Suprapubic skin (tissue), 4 donors: ENCODE data around the gene CDC20. TPM values are rescaled to one million over a fixed set of nuclear protein-coding genes. Genes with fewer than 3 reads are reported as not detected.

Experiments
- DNase-seq, 2 donors: peaks; one replicate each; pipeline ENCODE4 v3.0.0-alpha.2; 2019; ENCODE audit warnings: low spot score in 2 of 2
- H3K27ac ChIP-seq: fragments of 200-600 bp; sonication (generic); one replicate; pipeline ENCODE4 v1.5.1; 2019
- H3K27me3 ChIP-seq: fragments of 200-600 bp; sonication (generic); one replicate; pipeline ENCODE4 v1.5.1; 2019
- H3K36me3 ChIP-seq: fragments of 200-600 bp; sonication (generic); one replicate; pipeline ENCODE4 v1.5.1; 2019
- H3K4me1 ChIP-seq: fragments of 200-600 bp; sonication (generic); one replicate; pipeline ENCODE4 v1.5.1; 2019
- H3K4me3 ChIP-seq: fragments of 200-600 bp; sonication (generic); one replicate; pipeline ENCODE4 v1.5.1; 2019; ENCODE audit warnings: mild to moderate bottlenecking
- H3K9me3 ChIP-seq: fragments of 200-600 bp; sonication (generic); one replicate; pipeline ENCODE4 v1.5.1; 2019
- EP300 ChIP-seq: sonication (generic); formaldehyde crosslinking; IDR thresholded peaks from one replicate; pipeline ENCODE4 v1.6.1; 2017; ENCODE audit warnings: antibody characterized with exemption
- POLR2A ChIP-seq, 2 donors: fragments of 450-650 bp; IDR thresholded peaks; one replicate each; pipeline ENCODE4 v1.6.1; 2017; ENCODE audit warnings: antibody characterized with exemption in 2 of 2, mild to moderate bottlenecking in 2 of 2, moderate library complexity in 2 of 2
- POLR2AphosphoS5 ChIP-seq, 3 donors: sonication (generic); formaldehyde crosslinking; IDR thresholded peaks; one replicate each; pipeline ENCODE4 v1.6.1; 2017; ENCODE audit warnings: antibody characterized with exemption in 3 of 3
- WGBS: methylation state at CpG from one replicate; pipeline ENCODE4 v1.1.5; 2018; 5-methylcytosine and 5-hydroxymethylcytosine counted together
- total RNA-seq, 4 donors: library from RNA; depleted of rRNA; stranded (reverse); fragments of >200 nt; gene quantifications; one replicate each; pipeline ENCODE4 v1.1.0, GENCODE V29; 2016
- TF ChIP-seq, protein P1 (sequence below), 2 donors: fragments of 200-600 bp in 1 of 2; fragments of 450-650 bp in 1 of 2; sonication (generic) in 1 of 2; IDR thresholded peaks; one replicate each; pipeline ENCODE4 v1.5.1; 2016 to 2019; ENCODE audit warnings: antibody characterized with exemption in 2 of 2, mild to moderate bottlenecking in 1 of 2, moderate library complexity in 1 of 2

CDC20 gene
- total RNA-seq, 4 donors from 2014 or later = 5.8 to 11.6 (median 7.8) TPM

DNA sequence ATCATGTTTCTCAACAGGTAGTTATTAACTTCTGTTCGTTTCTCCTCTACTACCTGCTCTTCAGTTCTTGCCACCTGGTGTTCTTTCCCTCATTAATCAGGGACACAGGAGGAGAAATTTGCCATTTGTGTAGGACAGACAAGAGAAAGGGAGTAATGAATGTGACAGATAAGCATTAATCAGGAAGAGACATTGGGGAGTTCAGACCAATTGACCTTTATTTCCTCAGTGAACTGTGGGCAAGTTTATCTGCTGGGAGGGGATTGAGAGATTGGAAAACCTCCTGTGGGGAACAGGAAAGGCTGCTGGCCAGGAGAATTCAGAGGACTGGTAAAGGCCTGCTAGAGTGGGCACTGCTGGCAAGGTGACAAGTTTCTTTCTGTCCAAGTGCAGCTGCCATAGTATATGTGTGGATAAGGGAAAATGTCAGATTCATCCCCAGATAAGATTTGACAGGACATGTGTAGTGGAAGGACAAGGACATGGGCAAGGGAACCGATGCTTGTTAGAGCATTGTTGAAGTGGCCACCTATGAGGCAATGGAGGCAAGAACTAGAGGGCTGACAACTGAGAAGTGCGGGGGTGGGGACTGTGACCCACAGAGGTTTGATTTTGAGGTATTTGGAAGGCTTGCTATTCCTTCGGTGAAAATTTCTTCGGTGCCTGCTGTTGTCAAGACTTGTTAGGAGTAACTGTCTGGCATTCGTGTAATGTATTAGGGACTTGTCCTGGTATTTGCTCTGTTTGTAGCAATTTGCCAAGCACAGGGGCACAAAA, 43.5 kb downstream of the CDC20 start:
- Histone ChIP-seq H3K27me3 (no peaks in the 10 kb centered on the region), H3K36me3 (peaks cover 44% of the 10 kb centered on the region), H3K27ac (no peak overlapping the region), H3K4me3 (no peak overlapping the region), H3K9me3 (no peaks in the 10 kb centered on the region), H3K4me1 (no peaks in the 10 kb centered on the region)
- WGBS = 79% methylated on average over 6 of the region's 6 CpGs
- DNase-seq = no peak
- TF ChIP-seq EP300 = no peak
- no peak for TF ChIP-seq POLR2A (IDR thresholded peaks at IDR 0.05)
- TF ChIP-seq, protein P1, sequence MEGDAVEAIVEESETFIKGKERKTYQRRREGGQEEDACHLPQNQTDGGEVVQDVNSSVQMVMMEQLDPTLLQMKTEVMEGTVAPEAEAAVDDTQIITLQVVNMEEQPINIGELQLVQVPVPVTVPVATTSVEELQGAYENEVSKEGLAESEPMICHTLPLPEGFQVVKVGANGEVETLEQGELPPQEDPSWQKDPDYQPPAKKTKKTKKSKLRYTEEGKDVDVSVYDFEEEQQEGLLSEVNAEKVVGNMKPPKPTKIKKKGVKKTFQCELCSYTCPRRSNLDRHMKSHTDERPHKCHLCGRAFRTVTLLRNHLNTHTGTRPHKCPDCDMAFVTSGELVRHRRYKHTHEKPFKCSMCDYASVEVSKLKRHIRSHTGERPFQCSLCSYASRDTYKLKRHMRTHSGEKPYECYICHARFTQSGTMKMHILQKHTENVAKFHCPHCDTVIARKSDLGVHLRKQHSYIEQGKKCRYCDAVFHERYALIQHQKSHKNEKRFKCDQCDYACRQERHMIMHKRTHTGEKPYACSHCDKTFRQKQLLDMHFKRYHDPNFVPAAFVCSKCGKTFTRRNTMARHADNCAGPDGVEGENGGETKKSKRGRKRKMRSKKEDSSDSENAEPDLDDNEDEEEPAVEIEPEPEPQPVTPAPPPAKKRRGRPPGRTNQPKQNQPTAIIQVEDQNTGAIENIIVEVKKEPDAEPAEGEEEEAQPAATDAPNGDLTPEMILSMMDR (IDR thresholded peaks at IDR 0.05) = no peak
- TF ChIP-seq POLR2AphosphoS5 (IDR thresholded peaks at IDR 0.05) = no peak

DNA sequence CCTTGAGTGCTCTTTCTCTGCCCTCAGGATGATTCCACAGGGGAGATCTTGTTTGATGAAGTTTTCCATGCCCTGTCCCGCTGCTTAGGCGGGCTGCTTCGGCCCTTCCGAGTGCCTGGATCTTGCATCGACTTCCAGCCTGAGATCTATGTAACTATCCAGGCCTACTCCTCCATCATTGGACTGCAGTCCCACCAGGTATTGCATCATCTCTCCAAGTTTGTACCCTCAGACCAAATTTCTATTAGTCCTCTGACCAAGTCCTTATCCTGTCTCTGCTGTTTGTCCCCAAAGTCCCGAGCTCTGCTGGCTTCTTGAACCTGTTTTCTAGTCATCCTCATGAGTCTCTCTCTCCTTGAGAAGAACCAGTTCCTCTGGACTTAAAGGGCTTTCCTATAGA, 45.6 kb downstream of the CDC20 start:
- H3K36me3 ChIP-seq = peaks cover 62% of the 10 kb centered on the region
- 98% methylated on average over 6 of the region's 6 CpGs for WGBS
- no peak for TF ChIP-seq EP300
- TF ChIP-seq, protein P1 (IDR thresholded peaks at IDR 0.05) = no peak
- no peak for TF ChIP-seq POLR2A (IDR thresholded peaks at IDR 0.05)
- no peak for TF ChIP-seq POLR2AphosphoS5 (IDR thresholded peaks at IDR 0.05)

DNA sequence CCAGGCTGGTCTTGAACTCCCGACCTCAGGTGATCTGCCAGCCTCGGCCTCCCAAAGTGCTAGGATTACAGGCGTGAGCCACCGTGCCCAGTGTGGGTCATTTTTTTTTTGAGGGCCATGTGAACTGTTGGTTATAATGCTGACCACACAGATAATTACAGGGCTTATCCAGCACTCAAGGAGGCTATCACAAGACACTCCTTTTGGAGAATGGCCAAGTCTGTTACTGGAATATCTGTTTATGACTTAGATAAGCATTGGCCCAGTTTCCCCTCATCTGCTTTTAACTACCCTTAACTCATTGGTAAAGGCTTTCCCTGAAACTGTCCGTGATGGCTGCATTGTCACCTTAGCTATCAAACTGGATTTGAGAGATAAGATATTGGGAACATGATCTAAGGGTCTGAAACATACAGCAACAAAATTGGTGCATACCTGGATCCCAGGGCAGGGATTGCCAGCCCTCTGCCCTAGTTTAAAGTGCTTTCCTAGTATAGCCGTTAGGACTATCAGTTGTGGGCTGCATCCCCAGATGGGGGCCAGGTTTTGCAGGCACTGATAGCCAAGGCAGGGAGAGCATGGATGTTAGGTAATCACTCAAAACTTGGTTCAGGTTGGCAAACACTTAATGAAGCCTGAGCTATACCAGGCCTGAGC, 46.6 kb downstream of the CDC20 start:
- H3K4me1 ChIP-seq = no peaks in the 10 kb centered on the region
- H3K4me3 ChIP-seq = no peak overlapping the region
- H3K27me3 ChIP-seq = no peaks in the 10 kb centered on the region
- 88% methylated on average over 6 of the region's 6 CpGs for WGBS
- peaks cover 63% of the 10 kb centered on the region for H3K36me3 ChIP-seq
- H3K27ac ChIP-seq = no peak overlapping the region
- no peaks in the 10 kb centered on the region for H3K9me3 ChIP-seq
- TF ChIP-seq, protein P1 (IDR thresholded peaks at IDR 0.05) = no peak
- TF ChIP-seq EP300 (no peak), POLR2AphosphoS5 (IDR thresholded peaks at IDR 0.05) (no peak), POLR2A (IDR thresholded peaks at IDR 0.05) (no peak)
- no peak for DNase-seq

More for the DNA sequence above, 45.6 kb downstream of the CDC20 start:
- DNase-seq = no peak
- no peaks in the 10 kb centered on the region for H3K27me3 ChIP-seq
- H3K9me3 ChIP-seq = no peaks in the 10 kb centered on the region
- H3K4me1 ChIP-seq = no peaks in the 10 kb centered on the region
- no peak overlapping the region for H3K27ac ChIP-seq
- no peak overlapping the region for H3K4me3 ChIP-seq

DNA sequence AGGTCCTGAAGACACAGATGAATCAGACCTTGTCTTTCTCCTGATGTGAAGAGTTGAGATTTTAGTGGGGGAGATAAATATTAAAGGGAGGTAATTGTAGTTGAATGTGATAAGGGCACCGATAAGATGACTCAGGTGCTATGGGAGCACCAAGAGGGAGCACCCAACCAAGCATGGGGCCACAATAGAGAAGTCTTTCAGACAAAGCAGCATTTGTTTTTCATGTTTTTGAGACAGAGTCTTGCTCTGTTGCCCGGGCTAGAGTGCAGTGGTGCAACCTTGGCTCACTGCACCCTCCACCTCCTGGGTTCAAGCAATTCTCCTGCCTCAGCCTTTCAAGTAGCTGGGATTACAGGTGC, 47.1 kb downstream of the CDC20 start:
- Histone ChIP-seq H3K27me3 (no peaks in the 10 kb centered on the region), H3K27ac (no peak overlapping the region), H3K4me3 (no peak overlapping the region), H3K9me3 (no peaks in the 10 kb centered on the region), H3K4me1 (no peaks in the 10 kb centered on the region), H3K36me3 (peaks cover 67% of the 10 kb centered on the region)
- DNase-seq = no peak
- WGBS = 78% methylated on average over 2 of the region's 2 CpGs
- TF ChIP-seq POLR2AphosphoS5 (IDR thresholded peaks at IDR 0.05) (no peak), POLR2A (IDR thresholded peaks at IDR 0.05) (no peak), EP300 (no peak)
- TF ChIP-seq, protein P1 (IDR thresholded peaks at IDR 0.05) = no peak

DNA sequence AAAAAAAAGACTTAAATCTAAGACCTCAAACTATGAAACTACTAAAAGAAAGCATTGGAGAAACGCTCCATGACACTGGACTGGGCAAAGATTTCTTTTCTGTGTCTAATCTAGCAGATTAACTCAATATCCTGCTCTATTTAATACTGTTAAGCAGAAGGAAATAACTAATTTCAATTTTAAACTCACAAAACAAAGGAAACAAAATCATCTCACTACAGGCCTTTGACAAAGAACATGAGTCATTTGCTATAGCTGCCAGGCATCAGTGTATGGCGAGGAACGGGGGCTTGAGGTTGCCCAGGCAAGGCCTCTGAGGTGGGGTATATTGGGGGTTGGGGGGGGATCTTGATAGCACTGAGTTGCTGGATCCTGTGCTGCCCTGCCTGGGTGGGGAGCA, 51.8 kb downstream of the CDC20 start:
- Histone ChIP-seq H3K27ac (no peak overlapping the region), H3K4me1 (no peaks in the 10 kb centered on the region), H3K4me3 (no peak overlapping the region), H3K36me3 (peaks cover 51% of the 10 kb centered on the region), H3K27me3 (no peaks in the 10 kb centered on the region), H3K9me3 (no peaks in the 10 kb centered on the region)
- TF ChIP-seq POLR2A (IDR thresholded peaks at IDR 0.05) (no peak), EP300 (no peak), POLR2AphosphoS5 (IDR thresholded peaks at IDR 0.05) (no peak)
- TF ChIP-seq, protein P1 (IDR thresholded peaks at IDR 0.05) = no peak
- 95% methylated on average over 3 of the region's 3 CpGs for WGBS
- DNase-seq = no peak
